ENCODE results near the gene SYPL1.

DNA sequence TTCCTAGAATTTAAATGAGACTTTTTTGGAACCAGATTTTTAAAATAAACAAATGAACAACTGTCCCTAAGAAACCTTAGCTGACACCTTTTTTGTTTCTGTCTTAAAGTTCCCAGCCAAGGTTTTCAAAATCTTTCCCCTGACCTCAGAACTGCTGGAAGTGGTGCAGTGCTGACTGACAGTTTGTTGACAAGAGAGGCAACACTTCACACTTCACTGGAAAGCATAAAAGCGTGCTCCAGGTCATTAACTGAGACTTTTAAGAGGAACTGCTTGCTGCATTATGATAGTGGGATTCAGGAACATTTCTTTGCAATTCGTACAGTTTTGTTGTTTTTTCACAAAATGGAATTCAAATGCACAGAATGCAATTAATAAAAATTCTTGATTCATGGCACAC, 36.2 kb downstream of the SYPL1 start:
- TF ChIP-seq, protein P1, sequence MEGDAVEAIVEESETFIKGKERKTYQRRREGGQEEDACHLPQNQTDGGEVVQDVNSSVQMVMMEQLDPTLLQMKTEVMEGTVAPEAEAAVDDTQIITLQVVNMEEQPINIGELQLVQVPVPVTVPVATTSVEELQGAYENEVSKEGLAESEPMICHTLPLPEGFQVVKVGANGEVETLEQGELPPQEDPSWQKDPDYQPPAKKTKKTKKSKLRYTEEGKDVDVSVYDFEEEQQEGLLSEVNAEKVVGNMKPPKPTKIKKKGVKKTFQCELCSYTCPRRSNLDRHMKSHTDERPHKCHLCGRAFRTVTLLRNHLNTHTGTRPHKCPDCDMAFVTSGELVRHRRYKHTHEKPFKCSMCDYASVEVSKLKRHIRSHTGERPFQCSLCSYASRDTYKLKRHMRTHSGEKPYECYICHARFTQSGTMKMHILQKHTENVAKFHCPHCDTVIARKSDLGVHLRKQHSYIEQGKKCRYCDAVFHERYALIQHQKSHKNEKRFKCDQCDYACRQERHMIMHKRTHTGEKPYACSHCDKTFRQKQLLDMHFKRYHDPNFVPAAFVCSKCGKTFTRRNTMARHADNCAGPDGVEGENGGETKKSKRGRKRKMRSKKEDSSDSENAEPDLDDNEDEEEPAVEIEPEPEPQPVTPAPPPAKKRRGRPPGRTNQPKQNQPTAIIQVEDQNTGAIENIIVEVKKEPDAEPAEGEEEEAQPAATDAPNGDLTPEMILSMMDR (IDR thresholded peaks at IDR 0.05), result no peak
- no peak for TF ChIP-seq POLR2A (IDR thresholded peaks at IDR 0.05)

Data from prostate gland (tissue), 2 donors.